ENCODE data around the gene TRIM26. TPM values are rescaled to one million over a fixed set of nuclear protein-coding genes. Genes with fewer than 3 reads are reported as not detected.

Gene TRIM26
- polyA plus RNA-seq, 1 donor from 2014 or later = 25.9 TPM

GRCh38 chr6:30185846-30186484 lies 27.2 kb downstream of the TRIM26 start:
- H3K36me3 ChIP-seq (ENCODE audit: insufficient read depth, low read length) = peaks cover 14% of the 10 kb centered on the region
- H3K4me3 ChIP-seq (ENCODE audit: low read length) = no peak overlapping the region
- no peaks in the 10 kb centered on the region for H3K79me2 ChIP-seq (replicated peaks; ENCODE audit: insufficient read depth, low read length)
- H3K27me3 ChIP-seq (ENCODE audit: insufficient read depth, low read depth, low read length) = no peaks in the 10 kb centered on the region
- H3K9ac ChIP-seq (ENCODE audit: low read length) = no peak overlapping the region
- no peaks in the 10 kb centered on the region for H4K20me1 ChIP-seq (ENCODE audit: insufficient read depth)
- H3K9me3 ChIP-seq (ENCODE audit: low read length) = no peaks in the 10 kb centered on the region
- H3K27ac ChIP-seq (ENCODE audit: low read length) = no peak overlapping the region
- H3F3A ChIP-seq (ENCODE audit: insufficient read depth, low read length, poor library complexity, severe bottlenecking) = no peaks in the 10 kb centered on the region
- H2AFZ ChIP-seq (ENCODE audit: low read depth, low read length) = no peak overlapping the region
- H3K4me2 ChIP-seq (ENCODE audit: low read length) = no peak overlapping the region
- TF ChIP-seq POLR2AphosphoS5 (IDR thresholded peaks at IDR 0.05) (no peak), CTCF (IDR thresholded peaks at IDR 0.05; ENCODE audit: poor library complexity, severe bottlenecking) (no peak), REST (IDR thresholded peaks at IDR 0.05; ENCODE audit: borderline replicate concordance) (no peak), EZH2 (IDR thresholded peaks at IDR 0.05; ENCODE audit: borderline replicate concordance, insufficient read depth, low read length, poor library complexity, severe bottlenecking) (no peak), MXI1 (conservative IDR thresholded peaks at IDR 0.05; ENCODE audit: poor library complexity, severe bottlenecking) (no peak), TAF1 (IDR thresholded peaks at IDR 0.05; ENCODE audit: low read depth) (no peak), RAD21 (conservative IDR thresholded peaks at IDR 0.05) (no peak), SMC3 (conservative IDR thresholded peaks at IDR 0.05; ENCODE audit: poor library complexity) (no peak), EP300 (conservative IDR thresholded peaks at IDR 0.05; ENCODE audit: poor library complexity, severe bottlenecking) (no peak)
- H3K9me2 ChIP-seq (ENCODE audit: insufficient read depth, low read length) = no peaks in the 10 kb centered on the region

DNA sequence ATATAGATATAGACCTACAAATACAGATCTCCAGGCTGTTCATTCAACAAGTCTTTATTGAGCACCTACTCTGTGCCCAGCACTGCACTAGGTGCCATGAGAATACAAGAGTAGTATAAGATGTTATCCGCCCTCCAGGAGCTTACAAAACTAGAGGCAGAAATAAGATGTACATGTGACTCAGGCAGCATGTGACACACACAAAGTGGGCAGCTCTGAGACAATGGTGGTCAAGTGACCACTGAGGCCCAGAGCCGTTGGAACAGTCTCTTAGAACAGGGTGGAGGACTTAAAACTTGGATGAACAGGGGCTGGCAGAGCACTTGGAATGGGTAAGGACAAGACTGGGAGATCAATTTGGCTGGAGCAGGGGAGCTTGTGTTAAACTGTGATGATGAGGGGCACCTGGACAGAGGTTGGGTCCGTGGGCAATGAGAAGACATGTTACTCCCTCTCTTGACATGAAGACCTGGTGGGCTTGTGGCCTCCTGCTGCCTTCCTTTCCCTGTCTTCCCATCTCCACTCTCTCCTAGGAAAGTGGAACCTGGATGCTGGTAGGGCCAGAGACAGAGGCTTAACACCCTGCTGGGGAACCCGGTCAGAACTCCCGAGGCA lies 28.7 kb downstream of the TRIM26 start:
- Histone ChIP-seq H2AFZ (ENCODE audit: low read depth, low read length) (no peak overlapping the region), H4K20me1 (ENCODE audit: insufficient read depth) (no peaks in the 10 kb centered on the region), H3K4me2 (ENCODE audit: low read length) (no peak overlapping the region), H3K27me3 (ENCODE audit: insufficient read depth, low read depth, low read length) (no peaks in the 10 kb centered on the region), H3F3A (ENCODE audit: insufficient read depth, low read length, poor library complexity, severe bottlenecking) (no peaks in the 10 kb centered on the region), H3K79me2 (replicated peaks; ENCODE audit: insufficient read depth, low read length) (no peaks in the 10 kb centered on the region), H3K36me3 (ENCODE audit: insufficient read depth, low read length) (peaks cover 14% of the 10 kb centered on the region), H3K9ac (ENCODE audit: low read length) (no peak overlapping the region), H3K27ac (ENCODE audit: low read length) (no peak overlapping the region), H3K9me2 (ENCODE audit: insufficient read depth, low read length) (no peaks in the 10 kb centered on the region), H3K9me3 (ENCODE audit: low read length) (no peaks in the 10 kb centered on the region), H3K4me3 (ENCODE audit: low read length) (no peak overlapping the region)
- TF ChIP-seq TAF1 (IDR thresholded peaks at IDR 0.05; ENCODE audit: low read depth) (no peak), POLR2AphosphoS5 (IDR thresholded peaks at IDR 0.05) (no peak), EP300 (conservative IDR thresholded peaks at IDR 0.05; ENCODE audit: poor library complexity, severe bottlenecking) (no peak), SMC3 (conservative IDR thresholded peaks at IDR 0.05; ENCODE audit: poor library complexity) (no peak), CTCF (IDR thresholded peaks at IDR 0.05; ENCODE audit: poor library complexity, severe bottlenecking) (no peak), MXI1 (conservative IDR thresholded peaks at IDR 0.05; ENCODE audit: poor library complexity, severe bottlenecking) (no peak), EZH2 (IDR thresholded peaks at IDR 0.05; ENCODE audit: borderline replicate concordance, insufficient read depth, low read length, poor library complexity, severe bottlenecking) (no peak), RAD21 (conservative IDR thresholded peaks at IDR 0.05) (no peak), REST (IDR thresholded peaks at IDR 0.05; ENCODE audit: borderline replicate concordance) (no peak)

Measured in neural cell (in vitro differentiated cells).